A549 treated with AZD9567 at 1 μM for 4 hours (cell line): ENCODE data around the gene BEX4. TPM values are rescaled to one million over a fixed set of nuclear protein-coding genes. Genes with fewer than 3 reads are reported as not detected.

Experiments
- total RNA-seq: library from RNA; stranded (reverse); fragments of 200-300 nt; extraction: Qiagen RNA extraction; gene quantifications from 5 replicates; pipeline ENCODE4 v1.2.3, GENCODE V29; 2022; ENCODE audit not compliant: insufficient read depth

The BEX4 gene
- total RNA-seq: 2.0 to 2.3 TPM (median 2.0 TPM) in 4 of 5 replicates, not detected in the other

GRCh38 chrX:103214870-103215424, at the start of gene BEX4:
BEX4 (plus strand) TSS chrX:103215108; CDS start chrX:103216154, 1,046 bp downstream.

GRCh38 chrX:103254921-103255493, 40.1 kb downstream of the BEX4 start, which contains the start of gene TCEAL8:
TCEAL8 (minus strand) TSS chrX:103255155; CDS start chrX:103253979, 1,176 bp downstream.

Other genes with a start within 250 kb of the BEX4 start
- gene BEX1, start 150.9 kb upstream of the BEX4 start, total RNA-seq: not detected in 5 replicates
- gene NXF3, start 122.0 kb upstream of the BEX4 start, total RNA-seq: 0.06 to 0.19 TPM in 2 of 5 replicates, not detected in the others
- gene TCEAL8, start 40.0 kb downstream of the BEX4 start, total RNA-seq: 21.4 to 47.2 TPM (median 27.2 TPM) in 5 replicates
- gene TCEAL5, start 61.6 kb downstream of the BEX4 start, total RNA-seq: not detected in 5 replicates
- 9.1 to 11.5 TPM (median 10.3 TPM) in 5 replicates for gene BEX2, start 95.9 kb downstream of the BEX4 start, total RNA-seq
- gene TCEAL7, start 115.1 kb downstream of the BEX4 start, total RNA-seq: not detected in 5 replicates
- gene TCEAL9, start 141.4 kb downstream of the BEX4 start, total RNA-seq: 77.9 to 113 TPM (median 88.7 TPM) in 5 replicates
- gene BEX3, start 161.4 kb downstream of the BEX4 start, total RNA-seq: 203 to 248 TPM (median 235 TPM) in 5 replicates